Measurements from ENCODE around the gene CTDSP1.

The CTDSP1 gene

GRCh38 chr2:218399391-218400166 lies at the start of gene CTDSP1:
Gene CTDSP1 (plus strand): TSS chr2:218399868. CDS start chr2:218400091, 223 bp downstream.
- in situ Hi-C loops (cut with MboI; ENCODE audit: low sequenced_read_pairs) = no loop called here

DNA sequence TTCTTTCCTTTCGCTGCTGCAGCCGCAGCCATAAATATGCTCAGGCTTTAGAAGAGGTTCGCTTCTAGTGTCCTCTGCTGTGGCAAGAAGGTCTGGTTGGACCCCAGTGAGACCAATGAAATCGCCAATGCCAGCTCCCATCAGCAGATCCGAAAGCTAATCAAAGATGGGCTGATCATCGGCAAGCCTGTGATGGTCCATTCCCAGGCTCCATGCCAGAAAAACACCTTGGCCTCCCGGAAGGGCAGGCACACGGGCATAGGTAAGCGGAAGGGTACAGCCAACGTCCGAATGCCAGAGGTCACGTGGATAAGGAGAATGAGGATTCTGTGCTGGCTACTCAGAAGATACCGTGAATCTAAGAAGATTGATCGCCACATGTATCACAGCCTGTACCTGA lies 45.6 kb upstream of the CTDSP1 start:
- in situ Hi-C loops (cut with MboI; ENCODE audit: low sequenced_read_pairs) = no loop called here

DNA sequence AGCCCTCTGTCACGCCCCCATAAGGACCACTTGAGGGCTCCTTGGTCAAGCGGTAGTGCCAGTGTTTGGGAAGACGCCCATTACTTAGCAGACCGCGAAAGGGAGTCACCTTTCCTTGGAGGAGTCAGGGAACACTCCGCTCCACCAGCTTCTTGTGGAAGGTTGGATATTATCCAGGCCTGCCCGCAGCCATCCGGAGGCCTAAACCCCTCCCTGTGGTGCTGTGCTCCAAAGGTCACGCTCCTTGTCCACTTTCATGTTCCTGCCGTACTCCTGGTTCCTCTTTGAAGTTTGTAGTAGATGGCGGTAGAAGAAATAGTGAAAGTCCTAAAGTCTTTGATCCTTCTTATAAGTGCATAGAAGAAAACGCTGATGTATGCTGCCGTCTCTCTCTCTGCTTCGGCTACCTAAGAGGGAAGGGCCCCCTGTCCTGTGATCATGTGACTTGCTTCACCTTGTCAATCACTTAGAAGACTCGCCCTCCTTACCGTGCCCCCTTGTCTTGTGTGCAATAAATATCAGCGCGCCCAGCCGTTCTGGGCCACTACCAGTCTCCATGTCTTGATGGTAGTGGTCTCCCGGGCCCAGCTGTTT lies 44.7 kb upstream of the CTDSP1 start:
- in situ Hi-C loops (cut with MboI; ENCODE audit: low sequenced_read_pairs) = no loop called here

DNA sequence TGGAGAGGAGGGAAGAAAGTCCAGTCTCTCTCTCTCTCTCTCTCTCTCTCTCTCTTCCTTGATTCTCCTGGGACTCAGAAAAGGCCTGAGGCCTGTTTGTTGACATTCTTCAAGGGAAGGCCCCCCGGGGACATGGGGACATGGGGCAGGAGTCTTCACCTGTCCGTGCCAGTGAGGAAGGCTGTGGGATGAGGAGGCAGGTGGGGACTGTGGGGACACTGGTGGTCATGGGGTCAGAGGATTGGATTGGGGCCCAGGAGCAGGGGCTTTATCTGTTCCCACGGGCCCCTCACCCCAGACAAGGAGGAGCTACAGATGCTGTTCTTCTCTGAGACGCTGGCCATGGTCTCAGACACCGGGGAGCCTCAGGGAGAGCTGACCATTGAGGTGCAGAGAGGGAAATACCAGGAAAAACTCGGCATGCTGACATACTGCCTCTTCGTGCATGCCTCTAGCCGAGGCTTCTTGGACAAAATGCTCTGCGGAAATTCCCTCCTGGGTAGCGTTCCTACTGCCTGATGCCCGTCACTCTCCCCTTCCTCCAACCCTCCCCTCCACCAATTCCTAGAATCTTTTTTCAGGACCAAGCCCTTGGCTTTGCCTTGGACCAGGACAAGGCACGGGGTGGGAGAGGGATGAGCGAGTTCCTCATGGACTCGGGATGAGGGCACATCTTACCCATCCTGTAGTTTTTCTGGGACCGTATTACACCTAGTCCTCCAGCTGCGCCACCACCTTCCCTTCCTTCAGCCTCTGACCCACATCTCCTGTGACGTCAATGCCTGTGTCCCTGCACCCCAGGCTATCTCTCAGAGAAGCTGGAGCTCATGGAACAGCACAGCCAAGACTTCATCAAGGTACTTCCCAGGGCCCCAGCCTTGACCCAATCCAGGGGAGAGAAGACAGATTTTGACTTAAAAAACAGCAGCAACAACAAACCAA lies 42.2 kb upstream of the CTDSP1 start:
- in situ Hi-C loops (cut with MboI; ENCODE audit: low sequenced_read_pairs) = no loop called here

GRCh38 chr2:218360453-218360852 lies 39.2 kb upstream of the CTDSP1 start:
- in situ Hi-C loops (cut with MboI; ENCODE audit: low sequenced_read_pairs) = no loop called here

DNA sequence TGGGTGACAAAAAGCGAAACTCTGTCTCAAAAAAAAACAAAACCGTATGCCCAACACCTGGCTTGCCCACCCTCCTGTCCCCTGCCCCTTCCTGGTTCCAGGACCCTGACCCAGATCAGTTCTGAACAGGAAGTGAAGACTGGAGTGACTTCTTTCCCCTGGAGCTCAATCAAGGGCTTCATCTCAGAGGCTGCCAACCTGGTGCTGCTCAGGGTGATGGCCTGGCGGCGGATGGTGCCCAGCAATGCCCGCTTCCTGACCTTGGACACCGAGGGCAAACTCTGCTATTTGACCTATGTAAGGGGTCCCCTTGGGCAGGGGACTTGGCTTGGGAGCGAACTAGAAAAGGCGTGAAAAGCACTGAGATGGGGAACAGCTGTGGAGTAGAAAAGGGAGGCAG lies 37.1 kb upstream of the CTDSP1 start:
- in situ Hi-C loops (cut with MboI; ENCODE audit: low sequenced_read_pairs) = no loop called here

DNA sequence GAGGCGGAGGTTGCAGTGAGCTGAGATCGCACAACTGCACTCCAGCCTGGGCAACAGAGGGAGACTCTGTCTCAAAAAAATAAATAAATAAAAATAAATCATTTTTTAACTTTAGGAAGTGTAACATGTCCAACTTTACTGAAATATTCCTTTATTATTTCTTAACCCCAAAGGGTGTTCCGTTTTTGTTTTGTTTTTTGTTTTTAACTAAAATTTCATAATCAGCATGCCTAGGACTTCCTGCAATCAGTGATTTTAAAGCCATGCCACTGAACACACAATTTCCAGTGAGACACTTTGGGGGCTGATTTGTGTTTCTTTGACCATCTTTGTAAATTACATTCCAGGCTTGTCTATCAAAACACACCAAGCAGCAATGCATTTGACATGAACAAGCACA lies 35.9 kb upstream of the CTDSP1 start:
- in situ Hi-C loops (cut with MboI; ENCODE audit: low sequenced_read_pairs) = no loop called here

- in situ Hi-C loops (cut with MboI; ENCODE audit: low sequenced_read_pairs) = no loop called here
These were observed 35.5 kb upstream of the CTDSP1 start for GRCh38 chr2:218364196-218364595.

DNA sequence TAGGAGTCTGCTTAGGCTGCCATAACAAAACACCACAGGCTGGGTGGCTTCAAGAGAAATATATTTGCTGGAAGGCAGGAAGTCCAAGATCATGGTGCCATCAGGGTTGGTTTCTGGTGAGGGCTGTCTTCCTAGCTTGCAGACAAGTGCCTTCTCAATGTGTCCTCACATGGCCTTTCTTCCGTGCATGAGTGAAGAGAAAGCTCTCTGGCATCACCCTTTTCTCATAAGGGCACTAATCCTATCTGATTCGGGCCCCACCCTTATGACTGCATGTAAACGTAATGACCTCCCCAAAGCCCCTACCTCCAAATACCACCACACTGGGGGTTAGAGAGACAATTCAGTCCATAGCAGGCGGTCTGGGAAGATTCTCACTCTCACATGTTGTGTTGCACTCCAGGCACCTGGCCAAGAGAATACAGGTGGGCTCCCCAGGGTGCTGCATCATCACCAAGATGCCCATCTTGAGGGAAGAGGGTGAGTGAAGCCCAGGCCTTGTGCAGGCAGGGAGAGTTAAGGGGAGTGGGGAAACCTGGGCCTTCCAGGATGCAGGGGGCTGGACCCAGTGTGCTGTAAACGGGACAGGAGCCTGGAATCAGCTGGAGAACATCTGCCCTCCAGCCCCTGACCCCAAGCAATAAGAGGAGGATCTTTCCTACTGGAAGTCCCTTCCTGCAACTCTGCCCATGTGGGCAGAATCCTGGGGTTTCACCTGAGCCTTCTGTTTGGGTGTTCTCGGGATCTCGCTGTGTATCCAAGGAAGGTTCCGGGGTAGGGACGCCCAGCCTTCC lies 32.9 kb upstream of the CTDSP1 start:
- in situ Hi-C loops (cut with MboI; ENCODE audit: low sequenced_read_pairs) = no loop called here

GRCh38 chr2:218367415-218368149 lies 32.1 kb upstream of the CTDSP1 start:
- in situ Hi-C loops (cut with MboI; ENCODE audit: low sequenced_read_pairs) = no loop called here

GRCh38 chr2:218368150-218368528 lies 31.5 kb upstream of the CTDSP1 start:
- in situ Hi-C loops (cut with MboI; ENCODE audit: low sequenced_read_pairs) = no loop called here

- in situ Hi-C loops (cut with MboI; ENCODE audit: low sequenced_read_pairs) = no loop called here
These were observed 31.0 kb upstream of the CTDSP1 start for GRCh38 chr2:218368621-218369153.

- in situ Hi-C loops (cut with MboI; ENCODE audit: low sequenced_read_pairs) = no loop called here
These were observed 30.3 kb upstream of the CTDSP1 start for GRCh38 chr2:218369330-218369729.

DNA sequence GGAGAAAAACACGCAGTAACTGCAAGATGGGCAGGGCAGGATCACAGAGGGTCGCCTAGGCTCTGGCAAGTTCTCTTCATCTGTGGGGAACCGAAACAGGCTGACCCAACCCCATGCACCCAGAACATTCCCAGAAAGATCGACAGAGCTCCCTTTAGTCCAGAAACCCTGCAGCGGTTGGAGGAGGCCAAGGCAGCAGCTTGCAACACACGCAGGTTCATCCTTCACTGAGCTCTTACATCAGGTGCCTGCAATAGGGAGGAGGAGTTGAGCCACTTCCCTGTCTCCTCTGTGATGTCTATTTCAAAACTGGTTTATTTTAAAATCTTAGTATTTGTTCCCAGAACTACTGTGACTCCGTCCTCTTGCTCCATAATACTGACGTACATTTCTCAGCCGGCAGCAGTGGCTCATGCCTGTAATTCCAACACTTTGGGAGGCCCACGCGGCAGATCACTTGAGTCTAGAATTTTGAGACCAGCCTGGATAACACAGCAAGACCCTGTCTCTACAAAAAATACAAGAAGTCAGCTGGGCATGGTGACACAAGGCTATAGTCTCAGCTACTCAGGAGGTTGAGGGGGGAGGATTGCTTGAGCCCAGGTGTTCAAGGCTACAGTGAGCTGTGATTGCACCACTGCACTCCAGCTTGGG lies 29.1 kb upstream of the CTDSP1 start:
- in situ Hi-C loops (cut with MboI; ENCODE audit: low sequenced_read_pairs) = no loop called here

DNA sequence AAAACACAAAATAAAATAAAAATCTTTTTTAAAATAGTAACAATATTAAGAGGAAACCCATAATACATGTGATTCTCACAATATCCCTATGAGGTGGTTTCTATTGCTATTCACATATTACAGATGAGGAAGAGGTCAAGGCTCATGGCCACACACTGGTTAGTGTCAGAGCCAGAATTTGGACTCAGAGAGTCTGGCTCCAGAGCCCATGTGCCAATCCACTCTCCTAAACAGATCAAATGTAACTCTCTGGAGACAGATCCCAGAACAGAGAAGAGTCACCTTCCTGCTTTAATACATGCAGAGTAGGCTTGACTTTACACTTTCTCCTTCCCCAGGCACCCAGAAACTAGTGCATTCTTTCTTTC lies 27.7 kb upstream of the CTDSP1 start:
- in situ Hi-C loops (cut with MboI; ENCODE audit: low sequenced_read_pairs) = no loop called here

- in situ Hi-C loops (cut with MboI; ENCODE audit: low sequenced_read_pairs) = no loop called here
These were observed 24.9 kb upstream of the CTDSP1 start for GRCh38 chr2:218374795-218375194.

DNA sequence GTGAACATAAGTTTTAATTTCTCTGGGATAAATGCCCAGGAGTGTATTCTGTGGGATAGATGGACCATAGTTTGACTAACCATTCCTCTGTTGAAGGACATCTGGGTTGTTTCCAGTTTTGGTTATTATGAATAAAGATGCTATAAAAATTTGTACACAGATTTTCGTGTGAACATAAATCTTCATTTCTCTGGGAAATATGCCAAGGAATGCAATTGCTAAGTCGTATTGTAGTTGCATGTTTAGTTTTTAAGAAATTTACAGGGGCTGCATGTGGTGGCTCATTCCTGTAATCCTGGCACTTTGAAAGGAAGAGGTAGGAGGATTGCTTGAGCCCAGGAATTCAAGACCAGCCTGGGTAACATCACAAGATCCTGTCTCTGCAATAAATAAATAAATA lies 24.5 kb upstream of the CTDSP1 start:
- in situ Hi-C loops (cut with MboI; ENCODE audit: low sequenced_read_pairs) = no loop called here

DNA sequence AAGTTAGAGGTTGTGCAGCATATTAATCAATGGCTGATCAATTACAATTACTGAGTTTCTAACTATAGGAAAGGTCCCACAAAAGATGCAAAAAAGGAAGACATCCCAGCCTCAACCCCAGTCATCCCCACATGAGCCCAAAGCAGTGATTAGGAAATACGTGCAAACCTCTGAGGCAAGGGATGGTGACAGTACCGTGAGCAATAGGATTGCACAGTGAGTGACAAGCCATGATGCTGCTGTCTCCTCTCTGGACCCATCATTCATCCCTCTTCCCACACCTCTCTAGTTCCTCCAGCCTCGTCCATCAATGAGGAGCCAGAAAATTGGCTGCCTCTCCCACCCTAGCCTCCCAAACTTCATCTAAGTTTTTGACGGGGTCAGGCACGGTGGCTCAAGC lies 21.6 kb upstream of the CTDSP1 start:
- in situ Hi-C loops (cut with MboI; ENCODE audit: low sequenced_read_pairs) = no loop called here

- in situ Hi-C loops (cut with MboI; ENCODE audit: low sequenced_read_pairs) = no loop called here
These were observed 17.7 kb upstream of the CTDSP1 start, which contains the start of gene SLC11A1 for GRCh38 chr2:218381916-218382366. Gene SLC11A1 (plus strand): TSS chr2:218382273. CDS start chr2:218382369, 96 bp downstream.

All from hTERT RPE-1 (cell line).